ENCODE results near the gene MAGED4.
"Not testable (repeated sequence)": the region's sequence is repeated elsewhere in the genome, so short reads cannot be mapped to it uniquely, and the experiment has no call there.

MAGED4 gene, protein sequence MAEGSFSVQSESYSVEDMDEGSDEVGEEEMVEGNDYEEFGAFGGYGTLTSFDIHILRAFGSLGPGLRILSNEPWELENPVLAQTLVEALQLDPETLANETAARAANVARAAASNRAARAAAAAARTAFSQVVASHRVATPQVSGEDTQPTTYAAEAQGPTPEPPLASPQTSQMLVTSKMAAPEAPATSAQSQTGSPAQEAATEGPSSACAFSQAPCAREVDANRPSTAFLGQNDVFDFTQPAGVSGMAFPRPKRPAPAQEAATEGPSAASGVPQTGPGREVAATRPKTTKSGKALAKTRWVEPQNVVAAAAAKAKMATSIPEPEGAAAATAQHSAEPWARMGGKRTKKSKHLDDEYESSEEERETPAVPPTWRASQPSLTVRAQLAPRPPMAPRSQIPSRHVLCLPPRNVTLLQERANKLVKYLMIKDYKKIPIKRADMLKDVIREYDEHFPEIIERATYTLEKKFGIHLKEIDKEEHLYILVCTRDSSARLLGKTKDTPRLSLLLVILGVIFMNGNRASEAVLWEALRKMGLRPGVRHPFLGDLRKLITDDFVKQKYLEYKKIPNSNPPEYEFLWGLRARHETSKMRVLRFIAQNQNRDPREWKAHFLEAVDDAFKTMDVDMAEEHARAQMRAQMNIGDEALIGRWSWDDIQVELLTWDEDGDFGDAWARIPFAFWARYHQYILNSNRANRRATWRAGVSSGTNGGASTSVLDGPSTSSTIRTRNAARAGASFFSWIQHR

DNA sequence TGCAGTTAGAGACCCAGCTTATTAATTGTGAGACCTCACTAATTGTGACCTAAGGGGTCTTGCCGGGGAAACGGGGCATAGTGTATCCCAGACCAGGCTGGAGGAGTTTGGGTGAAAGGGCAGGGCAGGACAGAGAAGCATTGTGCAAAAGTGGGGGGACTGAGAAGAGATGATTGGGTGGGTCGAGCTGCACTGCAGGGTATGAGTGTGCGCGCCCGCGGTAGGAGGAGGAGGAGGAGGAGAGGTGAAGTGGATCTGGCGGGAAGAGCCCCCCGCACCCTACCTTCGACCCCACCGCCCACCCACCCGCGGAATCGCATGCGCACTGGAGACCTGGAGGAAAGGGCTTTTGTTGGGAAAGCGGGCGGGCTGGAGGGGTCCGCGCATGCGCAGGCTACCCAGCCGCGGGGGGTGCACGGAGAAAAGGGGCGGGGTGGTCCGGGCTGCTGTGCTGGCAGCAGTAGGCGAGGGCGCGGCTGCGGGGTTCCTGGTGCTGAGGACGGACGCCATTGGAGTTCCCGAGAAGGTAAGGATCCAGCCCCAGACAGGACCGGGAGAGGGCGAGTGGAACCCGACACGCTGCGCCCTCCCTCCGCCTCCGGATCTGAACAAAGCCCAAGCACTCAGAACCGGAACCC lies at the start of gene MAGED4:
MAGED4 (plus strand) TSS at position 449 of the 638 bp plus-strand sequence. CDS start 1,035 bp downstream, outside the sequence.
- not testable (repeated sequence) for H3K4me3 ChIP-seq (replicated peaks; ENCODE audit: low read depth, low read length); DNase-seq (ENCODE audit: low read depth)

DNA sequence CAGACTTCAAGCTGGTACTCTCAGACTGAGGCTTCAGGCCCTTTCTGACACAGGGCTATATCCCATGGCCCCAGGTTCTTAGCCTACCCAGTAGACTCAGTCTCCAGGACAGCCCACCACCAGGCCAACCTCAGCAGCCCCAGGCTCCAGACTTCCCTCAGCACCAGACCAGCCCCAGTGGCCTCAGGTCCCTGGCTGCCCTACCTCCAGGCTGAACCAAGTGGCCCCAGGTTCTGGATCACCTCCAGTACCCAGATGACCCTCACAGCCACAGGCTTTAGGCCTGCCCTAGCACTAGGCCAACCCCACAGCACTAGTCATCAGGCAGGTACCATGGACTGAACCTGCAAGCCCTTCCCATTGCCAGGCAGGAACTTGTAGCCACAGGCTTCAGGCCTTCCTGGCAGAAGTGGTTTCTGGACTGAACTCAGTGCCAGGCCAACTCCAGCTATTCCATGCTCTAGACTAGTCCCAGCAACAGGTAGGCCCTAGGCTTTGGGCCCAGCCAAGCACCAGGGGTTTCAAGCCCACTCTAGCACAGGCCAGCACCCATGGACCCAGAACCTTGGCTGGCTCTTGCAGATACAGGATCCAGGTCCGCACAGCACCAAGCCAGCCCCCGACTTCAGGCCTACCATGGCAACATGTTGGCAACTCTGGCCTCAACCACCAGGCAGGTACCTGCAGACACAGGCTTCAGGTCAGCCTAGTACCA lies 45.7 kb upstream of the MAGED4 start:
- no peak overlapping the region for H3K4me3 ChIP-seq (replicated peaks; ENCODE audit: low read depth, low read length)
- TF ChIP-seq, protein P1, sequence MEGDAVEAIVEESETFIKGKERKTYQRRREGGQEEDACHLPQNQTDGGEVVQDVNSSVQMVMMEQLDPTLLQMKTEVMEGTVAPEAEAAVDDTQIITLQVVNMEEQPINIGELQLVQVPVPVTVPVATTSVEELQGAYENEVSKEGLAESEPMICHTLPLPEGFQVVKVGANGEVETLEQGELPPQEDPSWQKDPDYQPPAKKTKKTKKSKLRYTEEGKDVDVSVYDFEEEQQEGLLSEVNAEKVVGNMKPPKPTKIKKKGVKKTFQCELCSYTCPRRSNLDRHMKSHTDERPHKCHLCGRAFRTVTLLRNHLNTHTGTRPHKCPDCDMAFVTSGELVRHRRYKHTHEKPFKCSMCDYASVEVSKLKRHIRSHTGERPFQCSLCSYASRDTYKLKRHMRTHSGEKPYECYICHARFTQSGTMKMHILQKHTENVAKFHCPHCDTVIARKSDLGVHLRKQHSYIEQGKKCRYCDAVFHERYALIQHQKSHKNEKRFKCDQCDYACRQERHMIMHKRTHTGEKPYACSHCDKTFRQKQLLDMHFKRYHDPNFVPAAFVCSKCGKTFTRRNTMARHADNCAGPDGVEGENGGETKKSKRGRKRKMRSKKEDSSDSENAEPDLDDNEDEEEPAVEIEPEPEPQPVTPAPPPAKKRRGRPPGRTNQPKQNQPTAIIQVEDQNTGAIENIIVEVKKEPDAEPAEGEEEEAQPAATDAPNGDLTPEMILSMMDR (IDR thresholded peaks at IDR 0.05; ENCODE audit: low read length, missing control alignments), result no peak
- no peak for DNase-seq (ENCODE audit: low read depth)

DNA sequence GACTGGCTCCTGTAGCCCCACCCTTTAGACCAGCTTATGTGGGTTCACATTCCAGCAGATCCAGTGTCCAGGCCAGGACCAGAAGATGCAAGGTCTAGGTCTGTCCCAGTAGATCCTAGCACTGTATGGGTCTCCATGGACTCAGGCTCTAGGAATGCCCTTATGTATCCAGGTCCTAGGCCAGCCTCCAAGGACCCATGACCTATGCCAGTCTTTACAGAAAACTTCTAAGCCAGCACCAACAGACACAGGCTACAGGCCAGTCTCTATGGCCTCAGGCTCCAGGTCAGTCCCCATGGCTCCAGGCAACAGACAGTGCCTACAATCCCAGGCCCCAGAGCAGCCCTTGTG lies 45.2 kb upstream of the MAGED4 start:
- TF ChIP-seq, protein P1 (IDR thresholded peaks at IDR 0.05; ENCODE audit: low read length, missing control alignments), result no peak
- H3K4me3 ChIP-seq (replicated peaks; ENCODE audit: low read depth, low read length), result no peak overlapping the region
- DNase-seq (ENCODE audit: low read depth), result no peak

DNA sequence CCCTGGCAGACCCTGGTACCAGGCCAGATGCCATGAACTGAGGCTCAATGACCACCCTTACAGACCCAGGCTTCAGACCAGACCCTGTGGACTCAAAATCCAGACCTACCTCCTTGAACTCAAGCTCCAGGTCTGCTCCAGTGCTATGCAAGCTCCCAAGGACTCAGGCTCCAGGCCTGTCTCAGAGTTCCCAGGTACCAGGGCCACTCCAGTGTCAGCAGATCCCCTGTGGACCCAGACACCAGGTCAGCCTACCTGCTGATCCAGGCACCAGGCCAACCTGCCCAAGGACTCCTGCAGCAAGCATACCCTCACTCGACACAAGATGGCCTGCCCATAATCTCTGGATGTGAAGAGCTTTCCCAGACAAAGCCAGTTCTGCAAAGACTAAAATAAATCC lies 44.7 kb upstream of the MAGED4 start:
- no peak overlapping the region for H3K4me3 ChIP-seq (replicated peaks; ENCODE audit: low read depth, low read length)
- DNase-seq (ENCODE audit: low read depth), result no peak

DNA sequence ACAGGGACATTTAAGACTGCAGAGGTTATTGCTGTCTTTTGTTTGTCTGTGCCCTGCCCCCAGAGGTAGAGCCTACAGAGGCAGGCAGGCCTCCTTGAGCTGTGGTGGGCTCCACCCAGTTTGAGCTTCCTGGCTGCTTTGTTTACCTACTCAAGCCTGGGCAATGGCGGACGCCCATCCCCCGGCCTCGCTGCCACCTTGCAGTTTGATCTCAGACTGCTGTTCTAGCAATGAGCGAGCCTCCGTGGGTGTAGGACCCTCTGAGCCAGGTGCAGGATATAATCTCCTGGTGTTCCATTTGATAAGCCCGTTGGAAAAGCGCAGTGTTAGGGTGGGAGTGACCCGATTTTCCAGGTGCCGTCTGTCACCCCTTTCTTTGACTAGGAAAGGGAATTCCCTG lies 34.0 kb upstream of the MAGED4 start:
- not testable (repeated sequence) for DNase-seq (ENCODE audit: low read depth); H3K4me3 ChIP-seq (replicated peaks; ENCODE audit: low read depth, low read length)

More for the DNA sequence above, 44.7 kb upstream of the MAGED4 start:
- TF ChIP-seq, protein P1 (IDR thresholded peaks at IDR 0.05; ENCODE audit: low read length, missing control alignments), result no peak

DNA sequence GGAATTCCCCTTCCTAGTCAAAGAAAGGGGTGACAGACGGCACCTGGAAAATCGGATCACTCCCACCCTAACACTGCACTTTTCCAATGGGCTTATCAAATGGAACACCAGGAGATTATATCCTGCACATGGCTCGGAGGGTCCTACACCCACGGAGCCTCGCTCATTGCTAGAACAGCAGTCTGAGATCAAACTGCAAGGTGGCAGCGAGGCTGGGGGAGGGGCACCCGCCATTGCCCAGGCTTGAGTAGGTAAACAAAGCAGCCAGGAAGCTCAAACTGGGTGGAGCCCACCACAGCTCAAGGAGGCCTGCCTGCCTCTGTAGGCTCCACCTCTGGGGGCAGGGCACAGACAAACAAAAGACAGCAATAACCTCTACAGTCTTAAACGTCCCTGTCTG lies 24.5 kb upstream of the MAGED4 start:
- H3K4me3 ChIP-seq (replicated peaks; ENCODE audit: low read depth, low read length); DNase-seq (ENCODE audit: low read depth): not testable (repeated sequence)

DNA sequence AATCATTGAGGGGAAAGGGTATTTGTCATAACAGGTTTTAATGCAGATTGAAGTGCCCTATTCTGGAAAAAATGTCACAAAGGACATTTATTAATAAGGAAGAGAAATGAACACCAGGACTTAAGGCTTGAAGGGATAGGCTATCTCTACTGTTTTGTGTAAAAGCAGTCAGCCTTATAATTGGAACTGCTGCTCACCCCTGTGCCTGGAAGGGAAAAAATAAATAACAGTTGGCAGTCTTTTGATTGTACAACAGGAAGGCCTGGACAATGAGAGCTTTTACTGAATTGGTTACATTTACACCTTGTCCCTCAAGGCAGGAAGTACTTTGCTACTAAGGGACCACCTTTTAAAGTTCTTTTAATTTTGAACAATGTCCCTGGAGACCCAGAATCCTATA lies 17.8 kb upstream of the MAGED4 start:
- DNase-seq (ENCODE audit: low read depth), result no peak
- no peak overlapping the region for H3K4me3 ChIP-seq (replicated peaks; ENCODE audit: low read depth, low read length)
- TF ChIP-seq, protein P1 (IDR thresholded peaks at IDR 0.05; ENCODE audit: low read length, missing control alignments), result no peak

DNA sequence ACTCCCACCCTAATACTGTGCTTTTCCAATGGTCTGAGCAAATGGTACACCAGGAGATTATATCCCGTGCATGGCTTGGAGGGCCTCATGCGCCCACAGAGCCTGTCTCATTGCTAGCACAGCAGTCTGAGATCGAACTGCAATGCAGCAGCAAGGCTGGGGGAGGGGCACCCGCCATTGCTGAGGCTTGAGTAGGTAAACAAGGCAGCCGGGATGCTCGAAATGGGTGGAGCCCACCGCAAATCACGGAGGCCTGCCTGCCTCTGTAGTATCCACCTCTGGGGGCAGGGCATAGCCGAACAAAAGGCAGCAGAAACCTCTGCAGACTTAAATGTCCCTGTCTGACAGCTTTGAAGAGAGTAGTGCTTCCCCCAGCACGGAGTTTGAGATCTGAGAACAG lies 13.6 kb upstream of the MAGED4 start:
- not testable (repeated sequence) for DNase-seq (ENCODE audit: low read depth); H3K4me3 ChIP-seq (replicated peaks; ENCODE audit: low read depth, low read length)

DNA sequence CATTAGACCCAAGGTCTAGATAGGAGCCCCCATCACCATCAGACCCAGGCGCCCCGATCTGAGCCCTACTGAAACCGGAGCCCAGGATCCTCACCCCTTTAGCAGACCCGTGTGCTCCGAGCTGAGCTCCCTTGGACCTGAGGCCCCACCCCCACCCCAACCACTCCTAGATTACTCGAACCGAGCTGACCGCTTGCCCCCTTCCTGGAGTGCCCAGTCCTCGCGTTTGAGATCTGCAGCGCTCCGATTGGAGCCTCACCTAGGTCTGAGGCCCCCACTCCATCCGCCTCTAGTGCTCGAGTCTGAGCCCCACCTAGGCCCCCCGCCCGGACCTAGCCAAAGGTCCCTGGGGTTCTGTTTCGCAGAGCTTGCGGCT lies 378 bp downstream of the MAGED4 start:
- DNase-seq (ENCODE audit: low read depth); H3K4me3 ChIP-seq (replicated peaks; ENCODE audit: low read depth, low read length): not testable (repeated sequence)

DNA sequence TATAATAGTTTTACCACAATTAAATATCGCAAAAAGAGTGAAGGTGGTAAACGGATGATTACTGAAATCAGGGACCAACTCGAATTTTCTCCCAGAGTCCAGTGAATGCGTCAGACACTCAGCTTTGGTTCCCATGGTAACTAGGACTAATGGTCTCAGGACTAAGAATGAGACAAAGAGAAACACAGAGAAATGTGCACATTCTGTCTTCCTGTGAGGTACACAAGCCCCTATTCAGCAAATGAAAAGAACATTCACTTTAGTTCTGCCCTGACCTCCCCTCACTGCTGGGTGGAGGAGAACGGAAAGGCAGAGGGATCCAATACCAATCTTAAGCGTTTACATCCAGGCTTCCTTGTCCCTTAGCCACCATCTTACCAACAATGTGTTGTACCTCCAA lies 26.7 kb downstream of the MAGED4 start:
- not testable (repeated sequence) for H3K4me3 ChIP-seq (replicated peaks; ENCODE audit: low read depth, low read length); DNase-seq (ENCODE audit: low read depth)

All from fibroblast of pulmonary artery (primary cell).